IMR-90 (cell line): ENCODE results near the gene PRDM12. TPM values are rescaled to one million over a fixed set of nuclear protein-coding genes. Genes with fewer than 3 reads are reported as not detected.

ENCODE experiments used
- ATAC-seq: fragments of 200-7000 bp; cut with Tn5 transposase; 2 replicates; pipeline ENCODE4 v1.9.1; 2020; ENCODE audit warnings: low read depth, mild to moderate bottlenecking, moderate library complexity
- BruUV-seq: library from RNA; stranded (reverse); fragments of 400-500 nt; replicated peaks from 2 replicates; lab custom pipeline; 2021; lab: Mats Ljungman, UMichigan
- CTCF ChIA-PET: fragments of 300-600 bp; formaldehyde crosslinking; extraction: SDS; loops from one replicate; lab custom pipeline; 2021; ENCODE audit warnings: antibody characterized with exemption; lab: Yijun Ruan, JAX
- POLR2A ChIA-PET: fragments of 300-600 bp; sonication (Branson Sonifier 250); formaldehyde crosslinking; loops from one replicate; lab custom pipeline; 2022; ENCODE audit warnings: antibody characterized with exemption; ENCODE audit not compliant: unreplicated experiment; lab: Charles Lee
- DNase-seq: peaks from one replicate; pipeline ENCODE4 v3.0.0; 2013
- H2AFZ ChIP-seq: replicated peaks from 2 replicates; pipeline ENCODE3; 2013; ENCODE audit warnings: low read length, mild to moderate bottlenecking; ENCODE audit not compliant: poor library complexity
- H2AK5ac ChIP-seq: 2 replicates; pipeline ENCODE4 v1.6.1; 2013; ENCODE audit warnings: low read depth, low read length, inconsistent platforms
- H2AK9ac ChIP-seq: replicated peaks from 2 replicates; pipeline ENCODE3; 2013; ENCODE audit warnings: mild to moderate bottlenecking, low read depth, low read length, moderate library complexity; ENCODE audit not compliant: poor library complexity
- H2BK120ac ChIP-seq: 2 replicates; pipeline ENCODE4 v1.6.1; 2013; ENCODE audit warnings: low read depth, low read length, inconsistent platforms
- H2BK15ac ChIP-seq: 3 replicates; pipeline ENCODE4 v1.6.1; 2013; ENCODE audit warnings: low read depth, low read length, inconsistent platforms
- H2BK20ac ChIP-seq: 2 replicates; pipeline ENCODE4 v1.6.1; 2013; ENCODE audit warnings: low read depth, mild to moderate bottlenecking, inconsistent platforms, low read length, moderate library complexity
- H2BK5ac ChIP-seq: 2 replicates; pipeline ENCODE4 v1.6.1; 2013; ENCODE audit warnings: mild to moderate bottlenecking, low read depth, low read length, inconsistent platforms; ENCODE audit not compliant: poor library complexity, severe bottlenecking
- H3K14ac ChIP-seq: replicated peaks from 2 replicates; pipeline ENCODE4 v1.6.1; 2013; ENCODE audit warnings: low read depth, low read length, inconsistent platforms
- H3K18ac ChIP-seq: 2 replicates; pipeline ENCODE4 v1.6.1; 2013; ENCODE audit warnings: low read depth, low read length, control low read depth
- H3K23ac ChIP-seq: 2 replicates; pipeline ENCODE4 v1.6.1; 2013; ENCODE audit warnings: low read depth, low read length, inconsistent platforms
- H3K27ac ChIP-seq: 2 replicates; pipeline ENCODE4 v1.5.1; 2013; ENCODE audit warnings: mild to moderate bottlenecking, control low read depth, low read length; ENCODE audit not compliant: insufficient read depth
- H3K27me3 ChIP-seq: 2 replicates; pipeline ENCODE4 v1.6.1; 2013; ENCODE audit warnings: low read length; ENCODE audit not compliant: control insufficient read depth, insufficient read depth
- H3K36me3 ChIP-seq: 2 replicates; pipeline ENCODE4 v1.6.1; 2013; ENCODE audit warnings: low read length, mixed read lengths; ENCODE audit not compliant: control insufficient read depth, insufficient read depth
- H3K4ac ChIP-seq: 2 replicates; pipeline ENCODE4 v1.6.1; 2013; ENCODE audit warnings: low read depth, low read length, inconsistent platforms
- H3K4me1 ChIP-seq: 2 replicates; pipeline ENCODE4 v1.6.1; 2013; ENCODE audit warnings: low read length, mixed read lengths; ENCODE audit not compliant: control insufficient read depth, insufficient read depth
- H3K4me2 ChIP-seq: 2 replicates; pipeline ENCODE4 v1.6.1; 2013; ENCODE audit warnings: low read depth, mild to moderate bottlenecking, control low read depth, low read length, moderate library complexity
- H3K4me3 ChIP-seq: 2 replicates; pipeline ENCODE4 v1.5.1; 2013; ENCODE audit warnings: low read depth, mild to moderate bottlenecking, control low read depth, low read length, moderate library complexity; ENCODE audit not compliant: insufficient read depth
- H3K56ac ChIP-seq: 2 replicates; pipeline ENCODE4 v1.6.1; 2013; ENCODE audit warnings: low read length, inconsistent platforms; ENCODE audit not compliant: insufficient read depth; ENCODE audit errors: extremely low read depth
- H3K79me1 ChIP-seq, 2 experiments: 2 replicates each; pipeline ENCODE4 v1.6.1; 2013; ENCODE audit warnings: low read length in 2 of 2, inconsistent platforms in 1 of 2, low read depth in 1 of 2
- H3K9ac ChIP-seq: 2 replicates; pipeline ENCODE4 v1.6.1; 2013; ENCODE audit warnings: low read depth, low read length, control low read depth
- H3K9me1 ChIP-seq: 2 replicates; pipeline ENCODE4 v1.6.1; 2013; ENCODE audit warnings: low read length, inconsistent platforms; ENCODE audit not compliant: insufficient read depth
- H3K9me3 ChIP-seq: 2 replicates; pipeline ENCODE4 v1.6.1; 2013; ENCODE audit warnings: low read length; ENCODE audit not compliant: control insufficient read depth, insufficient read depth
- H4K20me1 ChIP-seq: 2 replicates; pipeline ENCODE4 v1.6.1; 2013; ENCODE audit warnings: low read length, inconsistent platforms; ENCODE audit not compliant: insufficient read depth
- H4K5ac ChIP-seq: 2 replicates; pipeline ENCODE4 v1.6.1; 2013; ENCODE audit warnings: mild to moderate bottlenecking, low read depth, low read length, control low read depth
- H4K8ac ChIP-seq, 2 experiments: 2 replicates each; pipeline ENCODE4 v1.6.1; 2013; ENCODE audit warnings: low read depth in 2 of 2, low read length in 2 of 2, control low read depth in 1 of 2, inconsistent platforms in 1 of 2
- H4K91ac ChIP-seq: 2 replicates; pipeline ENCODE4 v1.6.1; 2013; ENCODE audit warnings: low read depth, low read length, inconsistent platforms; ENCODE audit not compliant: insufficient read depth
- POLR2A ChIP-seq: IDR thresholded peaks from 2 replicates; pipeline ENCODE4 v1.6.1; 2012; ENCODE audit warnings: mild to moderate bottlenecking, low read depth, low read length
- WGBS, 2 experiments: methylation state at CpG; one replicate each; pipeline versions ENCODE4 v1.1.5 to v1.1.7; 2013; ENCODE audit warnings: missing lambda C conversion rate in 2 of 2; ENCODE audit not compliant: insufficient read length in 1 of 2; ENCODE audit errors: extremely low coverage in 2 of 2; 5-methylcytosine and 5-hydroxymethylcytosine counted together
- dilution Hi-C: fragments of 300-500 bp; cut with HindIII; formaldehyde crosslinking; loops from one replicate; pipeline ENCODE4 v1.14.3; 2018; ENCODE audit warnings: low sequenced_read_pairs; ENCODE audit not compliant: unreplicated experiment
- in situ Hi-C: fragments of 300-500 bp; cut with MboI; formaldehyde crosslinking; loops from 3 replicates; pipeline ENCODE4 v1.14.3; 2019; ENCODE audit warnings: low sequenced_read_pairs, inconsistent platforms, mixed read lengths
- intact Hi-C: fragments of 100-400 bp; cut with micrococcal nuclease; formaldehyde crosslinking; loops from 2 replicates; pipeline ENCODE4 v1.10.0; 2022
- polyA plus RNA-seq, 3 experiments: library from polyadenylated mRNA; depleted of rRNA; stranded (reverse); fragments of >200 nt; gene quantifications; 2 replicates each; pipeline ENCODE4 v1.2.3, GENCODE V29; 2012; ENCODE audit warnings: low replicate concordance in 1 of 3
- total RNA-seq: library from RNA; depleted of rRNA; stranded (reverse); fragments of >200 nt; gene quantifications from 2 replicates; pipeline ENCODE4 v1.2.3, GENCODE V29; 2012

The PRDM12 gene
- total and polyA plus RNA-seq, 2 of the 4 experiments (the other 2 are of a cell fraction), result not detected

DNA sequence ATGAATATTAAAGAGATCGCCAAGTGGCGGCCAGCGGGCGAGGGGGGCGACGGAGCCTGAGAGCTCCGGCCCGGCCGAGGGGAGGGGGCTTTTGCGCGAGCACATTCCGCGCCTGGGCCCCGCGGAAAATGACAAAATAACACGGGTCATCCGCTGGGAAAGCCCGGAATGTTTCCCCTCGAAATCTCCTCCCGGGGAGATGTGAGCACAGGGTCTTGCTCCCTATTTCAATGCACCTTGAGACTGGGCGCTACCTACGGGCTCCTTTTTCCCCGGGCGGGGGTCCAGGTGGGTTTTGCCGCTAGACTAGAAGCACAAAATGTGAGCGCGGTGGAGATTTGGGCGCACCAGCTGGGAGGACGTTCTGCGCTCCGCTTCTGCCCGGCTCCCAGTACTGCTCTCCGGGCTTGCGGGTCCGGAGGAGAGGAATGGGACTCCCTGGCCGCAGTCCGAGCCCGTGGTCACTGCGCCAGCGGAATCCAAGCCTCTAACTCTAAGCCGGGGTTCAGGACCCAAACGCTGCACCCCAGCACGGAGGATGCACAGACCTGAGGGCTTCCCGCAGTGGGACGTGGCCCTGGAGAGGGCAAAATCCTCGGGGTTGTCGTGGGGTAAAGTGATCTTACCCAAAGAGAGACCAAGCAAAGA lies 2.8 kb upstream of the PRDM12 start:
- no peak for DNase-seq
- ATAC-seq, result no peak
- dilution Hi-C loops, result no loop called here
- no peak overlapping the region for H3K9ac ChIP-seq
- no TSS peak for BruUV-seq
- peaks cover 97% of the 10 kb centered on the region for H3K27me3 ChIP-seq
- no peak overlapping the region for H2BK5ac ChIP-seq
- H2BK120ac ChIP-seq, result no peak overlapping the region
- no peak overlapping the region for H3K4me3 ChIP-seq
- H3K79me1 ChIP-seq, result no peaks in the 10 kb centered on the region
- H3K4ac ChIP-seq, result no peak overlapping the region
- no peak overlapping the region for H2AFZ ChIP-seq
- CTCF ChIA-PET, result no interaction called here
- POLR2A ChIA-PET, result no interaction called here
- no peak overlapping the region; the same call in 1 of the 2 replicates for H3K23ac ChIP-seq
- no peak for TF ChIP-seq POLR2A
- no peak overlapping the region for H2AK9ac ChIP-seq
- no peaks in the 10 kb centered on the region for H3K9me1 ChIP-seq
- peaks cover 7% of the 10 kb centered on the region; the same call in 1 of the 2 replicates for H3K9me3 ChIP-seq
- H3K18ac ChIP-seq, result no peak overlapping the region
- H3K56ac ChIP-seq, result no peak overlapping the region
- H2AK5ac ChIP-seq, result no peak overlapping the region
- no peak overlapping the region for H2BK20ac ChIP-seq
- in situ Hi-C loops, result loop anchor here (25.0 kb wide), 1 partner anchor 549 kb away; no protein-coding TSS in a partner anchor
- 0 out of 2 replicates have a peak, but pooled peaks cover 6% of the 10 kb centered on the region for H4K20me1 ChIP-seq
- intact Hi-C loops, result no loop called here
- no peak overlapping the region for H3K4me2 ChIP-seq
- H4K5ac ChIP-seq, result no peak overlapping the region
- no peaks in the 10 kb centered on the region; the same call in 1 of the 2 replicates for H3K4me1 ChIP-seq
- no peaks in the 10 kb centered on the region for H3K36me3 ChIP-seq
- WGBS, 2 experiments, result 1% methylated on average over 19 of the region's 47 CpGs; no CpG with 5 or more reads in 1 of the 2 experiments
- H4K91ac ChIP-seq, result no peak overlapping the region
- no peak overlapping the region for H4K8ac ChIP-seq
- no peak overlapping the region for H3K27ac ChIP-seq
- H3K14ac ChIP-seq, result no peak overlapping the region
- H2BK15ac ChIP-seq, result no peak overlapping the region
